GM19395 (cell line): Measurements from ENCODE around the gene DLST.

Source experiments
- ATAC-seq: cut with Tn5 transposase; IDR thresholded peaks from one replicate; pipeline ENCODE4 v1.9.1; 2021; ENCODE audit warnings: mild to moderate bottlenecking, moderate library complexity; ENCODE audit not compliant: unreplicated experiment

The DLST gene

DNA sequence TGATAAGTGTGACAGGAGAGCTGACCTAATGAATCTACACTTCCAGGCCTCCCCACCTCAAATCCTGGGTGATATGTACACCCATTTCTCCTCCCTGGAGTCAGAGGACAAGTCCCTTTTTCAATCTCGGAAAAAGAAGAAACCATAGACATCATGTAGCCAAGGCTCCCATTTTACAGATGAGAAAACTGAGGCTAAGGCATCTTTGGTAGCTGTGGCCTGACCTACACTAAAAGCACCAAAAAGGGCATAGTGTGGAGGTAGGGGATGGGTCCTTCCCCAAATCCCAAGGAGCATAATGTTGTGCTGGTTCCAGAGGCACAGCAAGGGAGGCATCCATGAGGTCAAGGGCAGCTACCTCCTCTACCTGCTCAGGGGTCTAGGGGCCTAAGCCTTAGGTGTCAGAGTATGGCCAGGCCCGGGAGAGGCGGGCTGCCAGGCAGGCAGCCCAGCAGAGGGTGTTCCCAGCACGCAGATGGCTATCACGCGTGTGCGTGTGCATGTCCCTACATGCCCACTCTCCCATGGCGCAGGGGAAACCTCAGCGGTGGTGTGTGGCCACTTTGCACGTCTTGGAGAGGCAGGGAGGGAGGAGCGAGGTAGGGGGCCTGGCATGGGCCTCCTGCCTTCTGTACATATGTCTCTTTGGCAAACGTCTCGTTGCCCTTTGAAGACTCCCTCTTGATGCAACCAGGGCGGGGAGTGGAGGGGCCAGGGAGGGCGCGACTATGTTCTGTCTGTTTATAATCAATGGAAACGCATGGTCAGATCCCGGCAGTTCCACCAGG, 71.2 kb downstream of the DLST start:
- ATAC-seq, result no peak
